Muscle layer of duodenum (tissue), 2 donors: ENCODE results near the gene CIITA.
"Not testable (repeated sequence)": the region's sequence is repeated elsewhere in the genome, so short reads cannot be mapped to it uniquely, and the experiment has no call there.

Experiments
- H3K27ac ChIP-seq: one replicate; pipeline ENCODE4 v1.7.0; 2013; ENCODE audit warnings: mild to moderate bottlenecking, low read length
- H3K27me3 ChIP-seq: one replicate; pipeline ENCODE4 v1.7.0; 2013; ENCODE audit warnings: low read depth, mild to moderate bottlenecking, control low read depth, low read length
- H3K36me3 ChIP-seq, 2 donors: one replicate each; pipeline ENCODE4 v1.7.0; 2013; ENCODE audit warnings: low read length in 2 of 2, control low read depth in 1 of 2, mild to moderate bottlenecking in 1 of 2; ENCODE audit not compliant: insufficient read depth in 2 of 2, control insufficient read depth in 1 of 2
- H3K4me1 ChIP-seq, 2 donors: one replicate each; pipeline ENCODE4 v1.7.0; 2013; ENCODE audit warnings: low read length in 2 of 2, mild to moderate bottlenecking in 2 of 2, control low read depth in 1 of 2, moderate library complexity in 1 of 2; ENCODE audit not compliant: insufficient read depth in 2 of 2, control insufficient read depth in 1 of 2
- H3K4me3 ChIP-seq, 2 donors: one replicate each; pipeline ENCODE4 v1.7.0; 2013; ENCODE audit warnings: low read length in 2 of 2, low read depth in 1 of 2, mild to moderate bottlenecking in 1 of 2
- H3K9me3 ChIP-seq, 2 donors: one replicate each; pipeline ENCODE4 v1.7.0; 2013; ENCODE audit warnings: low read length in 2 of 2, control low read depth in 1 of 2, mild to moderate bottlenecking in 1 of 2; ENCODE audit not compliant: control insufficient read depth in 1 of 2
- donor health status: healthy.

CIITA gene

DNA sequence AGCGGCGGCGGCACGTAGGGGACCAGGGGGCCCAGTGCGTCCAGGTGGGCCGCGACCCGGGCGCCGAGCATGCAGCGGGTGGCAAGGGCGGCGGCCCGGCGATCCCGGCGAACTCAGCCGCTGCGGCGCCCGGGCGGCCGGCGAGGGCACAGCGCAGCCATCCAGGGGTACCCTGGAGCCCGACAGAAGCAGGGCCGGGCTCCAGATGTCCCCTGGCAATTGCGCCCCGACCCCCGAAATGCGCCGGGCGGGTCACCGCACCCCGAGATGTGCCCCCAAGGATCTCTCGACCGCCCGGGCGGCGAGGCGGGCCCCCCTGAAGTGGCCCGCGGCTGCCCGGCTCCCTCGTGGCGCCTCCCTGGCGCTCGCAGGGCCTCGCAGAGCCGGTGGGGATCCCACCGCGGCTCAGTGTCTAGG, 64.9 kb downstream of the CIITA start:
- H3K9me3 ChIP-seq, H3K27me3 ChIP-seq, H3K27ac ChIP-seq, H3K36me3 ChIP-seq: not testable (repeated sequence)
- H3K4me3 ChIP-seq: peak overlapping the region in 1 of 2 donors; percentile 67
- H3K4me1 ChIP-seq: peaks cover 44 to 72% of the 10 kb centered on the region in 2 donors

DNA sequence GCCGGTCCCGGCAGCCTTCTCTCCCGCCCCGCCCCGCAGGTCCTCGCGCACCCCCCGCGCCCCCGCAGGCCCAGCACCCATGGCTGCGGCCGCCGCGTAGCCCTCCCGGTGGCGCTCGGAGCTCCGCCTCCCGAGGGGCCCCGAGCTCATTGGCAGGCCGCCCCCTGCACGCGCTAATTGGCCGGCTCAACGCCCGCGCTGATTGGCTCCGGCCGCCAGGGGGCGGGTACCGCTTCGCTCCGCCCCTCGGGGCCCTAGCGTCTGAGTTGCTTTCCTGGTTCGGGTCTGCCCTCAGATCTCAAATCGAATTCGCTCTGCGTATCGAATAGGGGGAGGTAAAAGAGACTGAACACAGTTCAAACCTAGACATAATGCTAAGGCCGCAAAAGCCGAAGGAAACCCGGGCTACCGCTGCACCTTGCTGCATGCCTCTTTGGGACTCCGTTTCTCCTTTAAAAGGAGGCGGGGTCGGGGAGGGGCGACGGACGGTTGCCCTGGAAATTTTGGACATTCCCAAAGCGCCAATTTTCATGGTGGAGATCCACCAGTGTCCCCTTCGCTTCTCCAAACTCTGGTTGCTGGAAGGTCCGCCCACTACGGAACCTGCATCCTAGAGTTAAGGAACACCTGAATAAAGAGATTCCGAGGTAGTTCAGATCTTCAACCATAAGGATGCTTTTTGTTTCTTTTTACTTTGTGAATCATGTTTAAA, 65.5 kb downstream of the CIITA start, which contains the start of gene DEXI:
TSS of gene DEXI (minus strand) at position 117 of the 712 bp plus-strand sequence. CDS start 463 bp downstream, outside the sequence.
- H3K27me3 ChIP-seq: no peaks in the 10 kb centered on the region
- H3K4me1 ChIP-seq: peaks cover 38 to 67% of the 10 kb centered on the region in 2 donors
- no peaks in the 10 kb centered on the region for H3K9me3 ChIP-seq
- peak within 1 kb of the TSS; percentile 70 for H3K27ac ChIP-seq
- peak within 1 kb of the TSS; percentile 67 to 90 for H3K4me3 ChIP-seq
- no peaks in the 10 kb centered on the region for H3K36me3 ChIP-seq

DNA sequence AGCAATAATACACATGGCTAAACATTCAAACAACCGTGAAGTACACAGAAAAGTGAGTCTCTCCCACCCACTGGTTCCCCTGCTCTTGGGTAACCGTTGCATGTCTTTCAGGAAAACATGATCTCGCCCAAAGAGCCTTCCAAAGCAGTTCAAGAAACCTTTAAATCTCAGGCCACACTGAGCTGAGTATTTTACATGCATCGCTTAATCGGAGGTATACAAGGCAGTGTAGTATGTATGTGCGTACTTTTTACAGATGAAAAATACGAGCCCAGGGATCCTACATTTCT, 66.0 kb downstream of the CIITA start:
- peak overlapping the region; percentile 70 for H3K27ac ChIP-seq
- peak overlapping the region; percentile 67 for H3K4me3 ChIP-seq

DNA sequence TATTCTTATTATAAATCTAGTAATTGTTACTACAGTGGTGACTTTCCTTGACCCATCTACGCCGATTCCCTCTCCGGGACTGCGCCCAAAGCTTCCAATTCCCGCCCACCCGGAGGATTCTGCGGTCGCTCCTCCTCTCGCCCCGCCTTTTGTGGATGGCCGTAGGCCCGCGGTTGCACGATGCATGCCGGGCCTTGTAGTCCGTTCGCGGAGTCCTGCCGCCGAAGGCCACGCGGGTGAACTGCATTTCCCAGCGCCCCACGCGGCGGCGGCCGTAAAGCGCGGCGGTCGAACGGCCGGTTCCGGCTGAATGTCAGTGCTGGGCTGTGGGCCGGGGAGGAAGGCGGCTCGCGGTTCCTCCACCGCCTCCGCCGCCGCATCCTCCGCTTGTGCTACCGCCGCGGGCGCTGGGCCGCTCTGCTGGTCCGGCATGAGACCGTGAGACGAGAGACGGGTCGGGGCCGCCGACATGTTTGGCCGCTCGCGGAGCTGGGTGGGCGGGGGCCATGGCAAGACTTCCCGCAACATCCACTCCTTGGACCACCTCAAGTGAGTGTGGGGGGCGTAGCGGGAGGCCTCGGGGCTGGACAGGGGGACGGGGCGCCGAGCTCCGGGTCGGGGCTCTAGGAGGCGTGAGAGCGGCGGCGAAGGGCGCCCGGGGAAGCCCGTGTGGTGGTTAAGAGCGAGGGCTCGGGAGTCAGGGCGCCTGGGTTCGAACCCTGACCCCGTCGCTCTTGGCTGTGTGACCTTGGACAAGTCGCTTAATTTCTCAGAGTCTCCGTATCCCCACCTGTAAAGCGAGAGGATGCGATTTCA, 67.5 kb downstream of the CIITA start, which contains the start of gene CLEC16A:
TSS of gene CLEC16A (plus strand) at position 316 of the 816 bp plus-strand sequence. CDS start at position 470, 154 bp downstream.
- H3K27me3 ChIP-seq: no peaks in the 10 kb centered on the region
- no peaks in the 10 kb centered on the region for H3K9me3 ChIP-seq
- peak within 1 kb of the TSS; percentile 81 to 90 for H3K4me3 ChIP-seq
- H3K36me3 ChIP-seq: no peaks in the 10 kb centered on the region
- H3K27ac ChIP-seq: peak within 1 kb of the TSS; percentile 70
- peaks cover 19 to 48% of the 10 kb centered on the region in 2 donors for H3K4me1 ChIP-seq

More for the DNA sequence above, 66.0 kb downstream of the CIITA start:
- Histone ChIP-seq H3K36me3 (no peaks in the 10 kb centered on the region), H3K4me1 (peaks cover 33 to 62% of the 10 kb centered on the region in 2 donors), H3K27me3 (no peaks in the 10 kb centered on the region), H3K9me3 (no peaks in the 10 kb centered on the region)

DNA sequence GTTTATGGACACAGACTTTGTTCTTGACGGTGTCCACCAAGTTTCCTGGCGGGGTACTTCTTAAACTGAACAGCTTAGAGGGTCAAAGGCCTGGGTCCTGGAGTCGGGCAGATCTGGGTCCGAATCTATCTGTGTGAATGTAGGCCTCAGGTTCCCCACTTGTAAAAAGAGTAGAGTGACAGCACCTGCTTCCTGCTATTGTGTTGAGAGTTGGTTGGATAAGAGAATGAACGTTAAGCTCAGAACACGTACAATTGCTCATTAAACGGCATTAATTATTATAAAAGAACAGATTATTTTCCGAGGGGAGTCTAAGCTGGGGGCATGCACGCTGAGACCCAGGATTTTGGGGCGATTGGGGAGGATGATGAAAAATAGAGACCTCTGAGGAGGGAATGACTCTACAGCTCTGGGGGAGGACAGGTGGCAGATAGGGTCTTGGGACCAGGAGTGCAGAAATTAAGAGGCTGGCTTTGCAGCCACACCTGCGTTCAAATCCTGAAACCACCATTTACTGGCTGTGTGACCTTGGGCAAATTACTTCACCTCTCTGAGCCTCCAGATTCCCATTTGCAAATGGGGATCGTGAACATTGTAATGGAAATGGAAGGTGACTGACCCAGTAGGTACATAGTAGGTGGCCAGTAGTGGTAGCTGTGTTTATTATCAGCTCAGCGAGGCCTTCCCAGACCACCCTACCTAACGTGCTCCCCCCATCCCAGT, 68.2 kb downstream of the CIITA start:
- H3K4me1 ChIP-seq: peaks cover 11 to 41% of the 10 kb centered on the region in 2 donors
- H3K4me3 ChIP-seq: peak overlapping the region; percentile 81 to 90
- H3K27me3 ChIP-seq: no peaks in the 10 kb centered on the region
- H3K36me3 ChIP-seq: no peaks in the 10 kb centered on the region
- H3K9me3 ChIP-seq: no peaks in the 10 kb centered on the region
- no peak overlapping the region for H3K27ac ChIP-seq

DNA sequence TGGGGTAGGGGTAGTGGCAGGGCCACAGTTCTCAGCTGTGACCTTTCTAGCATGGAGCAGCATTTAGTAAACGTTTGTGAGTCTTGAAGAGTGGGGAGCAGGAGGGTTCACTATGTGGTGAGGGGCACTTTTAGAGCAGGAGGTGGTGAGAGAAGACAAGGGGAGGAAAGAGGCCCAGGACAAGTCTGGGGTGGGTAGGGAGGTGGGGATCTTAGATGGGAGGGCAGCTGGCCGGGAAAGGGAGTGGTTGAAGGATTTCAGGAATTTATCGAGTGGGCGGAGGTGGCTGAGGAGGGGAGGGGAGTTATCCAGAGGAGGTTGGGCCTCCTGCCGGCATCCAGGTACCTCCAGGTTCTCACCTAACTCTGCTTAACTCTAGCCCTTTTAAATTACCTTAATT, 69.3 kb downstream of the CIITA start:
- no peak overlapping the region for H3K4me3 ChIP-seq

DNA sequence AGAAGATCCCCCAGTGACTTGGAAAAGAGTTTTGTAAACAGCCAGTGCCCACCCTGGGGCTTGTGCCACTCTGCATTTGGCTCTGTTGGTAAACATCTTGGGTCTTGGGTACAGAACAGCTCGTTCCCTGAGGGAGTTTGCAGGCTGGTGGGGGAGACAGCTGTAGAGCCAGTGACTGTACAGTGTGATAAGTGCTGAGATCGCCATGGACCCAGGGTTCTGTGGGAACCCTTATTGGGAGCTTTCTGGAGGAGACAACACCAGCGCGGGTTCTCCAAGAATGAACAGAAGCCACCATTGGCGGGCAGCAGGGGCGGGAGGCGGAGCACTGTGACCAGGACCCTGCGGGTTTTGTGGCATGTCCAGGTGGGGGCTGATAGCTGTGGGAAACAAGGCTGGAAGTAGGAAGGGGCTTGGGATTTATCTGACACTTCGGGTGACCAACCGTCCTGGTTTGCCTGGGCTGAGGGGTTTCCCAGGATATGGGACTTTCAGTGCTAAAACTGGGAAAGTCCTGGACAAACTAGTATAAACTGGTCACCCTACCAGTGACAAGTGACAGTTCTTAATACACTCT, 70.3 kb downstream of the CIITA start:
- H3K9me3 ChIP-seq: no peaks in the 10 kb centered on the region
- H3K27ac ChIP-seq: no peak overlapping the region
- no peak overlapping the region for H3K4me3 ChIP-seq
- peaks cover 6 to 33% of the 10 kb centered on the region in 2 donors for H3K4me1 ChIP-seq
- H3K36me3 ChIP-seq: no peaks in the 10 kb centered on the region
- no peaks in the 10 kb centered on the region for H3K27me3 ChIP-seq

More for the DNA sequence above, 69.3 kb downstream of the CIITA start:
- peaks cover 6 to 31% of the 10 kb centered on the region in 2 donors for H3K4me1 ChIP-seq
- H3K27ac ChIP-seq: no peak overlapping the region
- H3K36me3 ChIP-seq: no peaks in the 10 kb centered on the region
- H3K27me3 ChIP-seq: no peaks in the 10 kb centered on the region
- no peaks in the 10 kb centered on the region for H3K9me3 ChIP-seq

DNA sequence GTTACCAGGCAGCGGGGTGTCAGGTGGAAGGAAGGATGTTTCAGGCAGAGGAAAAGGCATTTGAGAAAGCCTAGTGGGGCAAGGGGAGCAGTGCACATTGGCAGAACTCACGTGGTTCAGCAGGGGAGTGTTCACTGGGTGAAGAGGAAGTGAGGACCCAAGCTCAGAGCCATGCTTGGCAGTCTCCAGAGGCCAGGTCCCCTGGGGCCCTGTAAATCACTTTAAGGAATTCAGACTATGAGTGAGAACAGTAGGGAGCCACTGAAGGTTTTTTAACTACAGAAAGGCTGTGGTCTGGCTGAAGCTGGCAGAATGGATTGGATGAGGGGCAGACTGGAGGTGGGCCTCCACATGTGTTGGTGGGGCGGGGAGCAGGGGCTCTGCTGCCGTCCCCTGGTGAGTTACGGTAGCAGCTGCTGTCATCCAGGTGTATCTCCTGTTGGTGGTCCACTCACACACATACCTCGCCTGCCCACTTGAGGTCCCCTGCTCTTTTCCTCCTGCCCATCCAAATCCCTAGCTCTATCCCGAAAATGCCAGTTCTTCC, 72.5 kb downstream of the CIITA start:
- H3K9me3 ChIP-seq: no peaks in the 10 kb centered on the region
- no peaks in the 10 kb centered on the region for H3K27me3 ChIP-seq
- H3K36me3 ChIP-seq: no peaks in the 10 kb centered on the region
- no peak overlapping the region for H3K27ac ChIP-seq
- peaks cover 4 to 22% of the 10 kb centered on the region in 2 donors for H3K4me1 ChIP-seq
- H3K4me3 ChIP-seq: no peak overlapping the region

DNA sequence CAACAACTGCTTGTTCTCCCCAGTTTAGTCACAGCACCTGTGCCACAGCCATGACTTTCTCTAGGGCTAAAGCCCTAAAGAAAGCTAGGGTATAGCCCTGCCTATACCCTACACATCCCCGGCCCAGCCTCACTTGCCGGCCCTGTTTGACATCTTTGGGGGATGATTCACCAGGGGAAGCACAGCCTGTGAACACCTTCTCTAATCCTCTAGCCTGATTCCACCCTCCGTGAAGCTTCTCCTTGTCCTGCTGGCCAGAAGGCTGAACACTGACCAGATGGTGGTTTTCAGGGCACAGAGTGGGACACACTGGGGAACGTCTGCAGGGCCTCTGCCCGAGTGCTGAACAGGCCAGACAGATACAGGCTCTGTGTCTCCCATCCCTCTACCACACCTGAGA, 73.4 kb downstream of the CIITA start:
- Histone ChIP-seq H3K36me3 (no peaks in the 10 kb centered on the region), H3K9me3 (no peaks in the 10 kb centered on the region), H3K27ac (no peak overlapping the region), H3K4me3 (no peak overlapping the region), H3K4me1 (peaks cover 4 to 16% of the 10 kb centered on the region in 2 donors), H3K27me3 (no peaks in the 10 kb centered on the region)

DNA sequence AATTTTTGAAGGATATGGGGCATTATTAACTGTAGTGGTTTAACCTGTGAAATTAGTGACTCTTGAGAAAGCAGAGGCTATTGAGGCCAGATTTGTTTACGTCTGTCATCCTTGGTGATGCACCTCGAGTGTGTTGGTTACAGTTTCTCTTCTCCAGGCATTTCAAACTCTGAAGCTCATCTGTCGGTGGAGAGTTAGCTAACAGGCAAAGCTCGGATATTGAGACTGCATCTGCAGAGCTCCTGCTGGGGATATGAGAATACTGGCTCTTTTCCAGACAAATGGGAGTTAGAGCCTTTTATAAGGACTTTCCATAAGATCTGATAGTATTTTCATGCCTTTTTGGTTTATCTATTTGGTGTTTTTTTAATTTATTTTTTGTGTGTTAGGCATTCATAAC, 74.0 kb downstream of the CIITA start:
- no peaks in the 10 kb centered on the region for H3K9me3 ChIP-seq
- no peaks in the 10 kb centered on the region for H3K27me3 ChIP-seq
- no peak overlapping the region for H3K4me3 ChIP-seq
- no peak overlapping the region for H3K27ac ChIP-seq
- H3K36me3 ChIP-seq: no peaks in the 10 kb centered on the region
- H3K4me1 ChIP-seq: peaks cover 4 to 10% of the 10 kb centered on the region in 2 donors
